GM19397 (cell line): Measurements from ENCODE around the gene CMSS1.

ENCODE experiments used
- ATAC-seq: cut with Tn5 transposase; IDR thresholded peaks from one replicate; pipeline ENCODE4 v1.9.1; 2021; ENCODE audit warnings: mild to moderate bottlenecking, moderate library complexity; ENCODE audit not compliant: unreplicated experiment

CMSS1 gene

GRCh38 chr3:100099621-100100020, 282.0 kb downstream of the CMSS1 start:
- ATAC-seq = no peak

- ATAC-seq = no peak
Measured at GRCh38 chr3:100100425-100100824, 282.8 kb downstream of the CMSS1 start.

GRCh38 chr3:100102757-100103156, 285.1 kb downstream of the CMSS1 start:
- no peak for ATAC-seq

GRCh38 chr3:100103558-100104441, 286.1 kb downstream of the CMSS1 start:
- ATAC-seq = peak; percentile 77

GRCh38 chr3:100104442-100104798, 286.8 kb downstream of the CMSS1 start:
- ATAC-seq = peak; percentile 44

GRCh38 chr3:100104817-100105413, 287.3 kb downstream of the CMSS1 start:
- no peak for ATAC-seq

GRCh38 chr3:100105501-100105900, 287.8 kb downstream of the CMSS1 start:
- ATAC-seq = no peak

- ATAC-seq = no peak
Measured at GRCh38 chr3:100106094-100106493, 288.4 kb downstream of the CMSS1 start.

GRCh38 chr3:100106531-100107141, 289.0 kb downstream of the CMSS1 start:
- ATAC-seq = no peak

GRCh38 chr3:100107221-100107814, 289.7 kb downstream of the CMSS1 start:
- ATAC-seq = no peak

GRCh38 chr3:100108464-100109079, 290.9 kb downstream of the CMSS1 start:
- no peak for ATAC-seq

GRCh38 chr3:100110162-100110561, 292.5 kb downstream of the CMSS1 start:
- ATAC-seq = no peak

GRCh38 chr3:100111728-100112127, 294.1 kb downstream of the CMSS1 start:
- ATAC-seq = no peak

GRCh38 chr3:100113723-100114412, 296.2 kb downstream of the CMSS1 start:
- ATAC-seq = no peak

GRCh38 chr3:100114413-100115030, 296.9 kb downstream of the CMSS1 start, which contains the start of gene FILIP1L:
Gene FILIP1L, minus strand, starts transcription at chr3:100114501.
- ATAC-seq = no peak

- ATAC-seq = no peak
Measured at GRCh38 chr3:100117093-100117492, 299.4 kb downstream of the CMSS1 start.

GRCh38 chr3:100120012-100120411, 302.4 kb downstream of the CMSS1 start:
- no peak for ATAC-seq

- ATAC-seq = no peak
Measured at GRCh38 chr3:100120693-100121092, 303.0 kb downstream of the CMSS1 start.

GRCh38 chr3:100122321-100122720, 304.7 kb downstream of the CMSS1 start:
- ATAC-seq = no peak

- no peak for ATAC-seq
Measured at GRCh38 chr3:100123112-100123511, 305.4 kb downstream of the CMSS1 start.
